ENCODE data around the gene ATP10B. TPM values are rescaled to one million over a fixed set of nuclear protein-coding genes. Genes with fewer than 3 reads are reported as not detected.

ATP10B gene
- total and polyA plus RNA-seq, 3 experiments from 2014 or later = not detected

- Histone ChIP-seq H3K36me3 (ENCODE audit: insufficient read depth, low read length) (no peaks in the 10 kb centered on the region), H3K27ac (ENCODE audit: low read depth, low read length) (no peak overlapping the region), H3K4me3 (ENCODE audit: low read length) (no peak overlapping the region), H3K9me3 (ENCODE audit: low read length) (no peaks in the 10 kb centered on the region), H3K27me3 (ENCODE audit: insufficient read depth, low read length, poor library complexity, severe bottlenecking) (no peaks in the 10 kb centered on the region), H3K4me1 (ENCODE audit: insufficient read depth, low read length) (no peaks in the 10 kb centered on the region)
- POLR2A ChIA-PET = no interaction called here
- Mint-ChIP-seq H3K4me1 (no peaks in the 10 kb centered on the region), H3K36me3 (no peaks in the 10 kb centered on the region), H3K9me3 (peaks cover 0 to 2% (median 0%) of the 10 kb centered on the region in 5 donors), H3K27me3 (peaks cover 8 to 34% of the 10 kb centered on the region in 2 donors), H3K27ac (no peak overlapping the region), H3K4me3 (no peak overlapping the region)
- CTCF ChIA-PET = no interaction called here
- DNase-seq = no peak
These were observed 191.9 kb downstream of the ATP10B start for GRCh38 chr5:160660132-160660531.

DNA sequence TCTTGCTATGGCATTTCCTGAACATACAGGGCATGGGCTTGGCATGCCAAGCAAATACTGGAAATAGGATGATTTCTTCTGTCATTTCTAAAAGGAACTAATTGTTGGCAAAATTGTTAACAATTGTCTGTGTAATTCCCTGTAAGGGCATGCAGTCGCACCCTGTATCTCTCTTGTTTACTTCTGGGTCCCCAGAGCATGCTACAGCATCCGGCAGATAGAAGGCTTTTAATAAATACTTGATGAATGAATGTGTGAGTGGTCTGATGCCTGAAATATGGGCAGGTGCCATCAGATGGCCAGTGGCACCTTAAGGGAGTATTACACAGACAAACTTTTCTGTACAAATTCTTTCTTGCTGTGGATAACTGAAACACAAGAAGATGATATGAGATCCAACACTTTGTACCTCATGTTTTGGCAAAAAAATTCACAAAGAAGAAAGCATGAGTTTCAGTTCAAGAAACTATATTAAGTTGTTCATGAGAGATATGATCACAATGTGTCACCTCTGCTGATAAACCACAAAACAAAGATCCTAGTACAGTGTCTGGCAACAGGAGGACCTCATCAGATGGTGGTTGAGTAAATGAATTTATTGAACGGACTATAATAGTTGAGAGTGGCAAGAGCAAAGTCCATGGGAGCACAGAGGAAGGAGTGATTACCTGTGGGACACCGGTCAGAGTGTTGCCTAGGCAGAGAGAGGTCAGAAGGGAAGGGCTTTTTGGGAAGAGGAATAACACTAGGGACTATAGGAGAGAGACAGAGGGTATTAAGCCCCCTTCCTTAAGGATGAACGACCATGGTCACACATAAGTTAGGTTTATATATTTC is 194.2 kb downstream of the ATP10B start:
- Mint-ChIP-seq H3K9me3 (peaks cover 0 to 2% (median 0%) of the 10 kb centered on the region in 5 donors), H3K27me3 (peaks cover 8 to 34% of the 10 kb centered on the region in 2 donors), H3K27ac (no peak overlapping the region), H3K4me1 (no peaks in the 10 kb centered on the region), H3K36me3 (no peaks in the 10 kb centered on the region), H3K4me3 (no peak overlapping the region)
- CTCF ChIA-PET = no interaction called here
- no peaks in the 10 kb centered on the region for H3K27me3 ChIP-seq (ENCODE audit: insufficient read depth, low read length, poor library complexity, severe bottlenecking)
- POLR2A ChIA-PET = no interaction called here
- no peak for DNase-seq
- H3K9me3 ChIP-seq (ENCODE audit: low read length) = no peaks in the 10 kb centered on the region
- H3K4me1 ChIP-seq (ENCODE audit: insufficient read depth, low read length) = no peaks in the 10 kb centered on the region
- no peak overlapping the region for H3K4me3 ChIP-seq (ENCODE audit: low read length)
- H3K27ac ChIP-seq (ENCODE audit: low read depth, low read length) = no peak overlapping the region
- H3K36me3 ChIP-seq (ENCODE audit: insufficient read depth, low read length) = no peaks in the 10 kb centered on the region

DNA sequence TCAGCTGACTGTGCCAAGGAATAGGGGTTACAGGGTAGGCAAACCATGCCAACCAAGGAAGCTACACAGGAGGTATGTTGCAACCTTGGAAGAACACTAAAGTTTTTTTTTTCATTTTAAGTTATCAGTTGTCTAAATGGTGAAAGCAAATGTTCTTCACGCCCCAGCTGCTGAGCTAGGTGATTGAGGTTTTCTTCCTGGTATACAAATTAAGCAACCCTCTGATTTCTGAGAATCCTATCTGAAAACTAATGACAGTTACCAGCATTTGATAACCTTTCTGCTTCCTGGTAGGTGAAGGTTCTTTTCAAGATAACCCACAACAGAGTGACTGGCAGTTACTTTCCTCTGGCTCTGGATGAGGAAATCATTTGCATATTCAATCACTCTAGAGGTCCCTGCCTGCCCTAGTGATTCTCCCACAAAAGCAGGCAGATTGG is 194.9 kb downstream of the ATP10B start:
- no peak overlapping the region for H3K27ac ChIP-seq (ENCODE audit: low read depth, low read length)
- Mint-ChIP-seq H3K9me3 (peaks cover 0 to 2% (median 0%) of the 10 kb centered on the region in 5 donors), H3K4me3 (no peak overlapping the region), H3K27me3 (peaks cover 6 to 34% of the 10 kb centered on the region in 2 donors), H3K4me1 (no peaks in the 10 kb centered on the region), H3K36me3 (no peaks in the 10 kb centered on the region), H3K27ac (no peak overlapping the region)
- CTCF ChIA-PET = no interaction called here
- no peaks in the 10 kb centered on the region for H3K36me3 ChIP-seq (ENCODE audit: insufficient read depth, low read length)
- no peak for DNase-seq
- no peaks in the 10 kb centered on the region for H3K27me3 ChIP-seq (ENCODE audit: insufficient read depth, low read length, poor library complexity, severe bottlenecking)
- POLR2A ChIA-PET = no interaction called here
- no peaks in the 10 kb centered on the region for H3K4me1 ChIP-seq (ENCODE audit: insufficient read depth, low read length)
- H3K4me3 ChIP-seq (ENCODE audit: low read length) = no peak overlapping the region
- H3K9me3 ChIP-seq (ENCODE audit: low read length) = no peaks in the 10 kb centered on the region

- H3K4me1 ChIP-seq (ENCODE audit: insufficient read depth, low read length) = no peaks in the 10 kb centered on the region
- no peaks in the 10 kb centered on the region for H3K27me3 ChIP-seq (ENCODE audit: insufficient read depth, low read length, poor library complexity, severe bottlenecking)
- DNase-seq = no peak
- no peak overlapping the region for H3K4me3 Mint-ChIP-seq
- H3K27me3 Mint-ChIP-seq = peaks cover 6 to 30% of the 10 kb centered on the region in 2 donors
- ChIA-PET CTCF (no interaction called here), POLR2A (no interaction called here)
- H3K36me3 ChIP-seq (ENCODE audit: insufficient read depth, low read length) = no peaks in the 10 kb centered on the region
- no peaks in the 10 kb centered on the region for H3K4me1 Mint-ChIP-seq
- H3K9me3 ChIP-seq (ENCODE audit: low read length) = no peaks in the 10 kb centered on the region
- no peak overlapping the region for H3K27ac ChIP-seq (ENCODE audit: low read depth, low read length)
- H3K9me3 Mint-ChIP-seq = no peaks in the 10 kb centered on the region
- H3K4me3 ChIP-seq (ENCODE audit: low read length) = no peak overlapping the region
- H3K36me3 Mint-ChIP-seq = no peaks in the 10 kb centered on the region
- H3K27ac Mint-ChIP-seq = no peak overlapping the region
These were observed 196.3 kb downstream of the ATP10B start for GRCh38 chr5:160655717-160656116.

DNA sequence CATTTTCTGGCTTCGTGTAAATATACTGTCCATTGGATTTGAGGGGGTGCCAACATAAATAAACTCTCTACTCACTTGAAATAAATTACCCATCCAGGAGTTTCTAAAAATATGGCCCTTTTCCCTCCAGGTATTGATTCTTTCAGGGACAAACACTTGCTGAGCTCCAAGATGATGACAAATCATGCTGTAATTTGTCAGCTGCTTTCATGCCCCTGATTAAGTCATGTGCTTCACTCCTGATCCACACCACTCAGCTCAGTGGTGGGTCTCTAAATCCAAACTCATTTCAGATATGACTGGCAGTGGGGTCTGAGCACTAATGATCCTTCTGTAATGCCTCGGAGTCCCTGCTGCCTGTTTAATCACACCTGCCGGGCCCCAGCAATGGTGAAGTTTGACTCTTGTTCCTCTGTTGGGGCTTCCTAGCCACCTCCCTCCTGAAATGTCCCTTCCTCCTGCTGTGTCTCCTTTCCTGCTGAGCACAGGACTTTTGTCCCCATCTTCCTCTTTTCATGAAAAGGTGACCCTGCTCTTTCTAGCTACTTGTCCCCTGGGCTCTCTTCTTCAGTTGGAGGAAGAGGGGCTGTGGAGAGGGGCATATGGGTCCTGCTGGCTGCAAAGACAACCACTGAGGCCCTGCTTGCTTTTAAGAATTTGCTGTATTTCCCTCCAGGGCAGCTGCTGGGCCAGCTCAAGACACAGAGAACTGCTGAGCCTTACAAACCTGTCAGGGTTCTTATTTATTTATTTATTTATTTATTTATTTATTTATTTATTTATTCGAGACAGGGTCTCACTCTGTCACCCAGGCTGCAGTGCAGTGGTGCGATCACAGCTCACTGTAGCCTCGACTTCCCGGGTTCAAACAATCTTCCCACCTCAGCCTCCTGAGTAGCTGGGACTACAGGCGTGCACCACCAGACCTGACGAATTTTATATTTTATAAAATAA is 200.0 kb downstream of the ATP10B start:
- H3K27me3 ChIP-seq (ENCODE audit: insufficient read depth, low read length, poor library complexity, severe bottlenecking) = no peaks in the 10 kb centered on the region
- H3K4me3 ChIP-seq (ENCODE audit: low read length) = no peak overlapping the region
- H3K4me1 Mint-ChIP-seq = no peaks in the 10 kb centered on the region
- H3K4me3 Mint-ChIP-seq = no peak overlapping the region
- CTCF ChIA-PET = no interaction called here
- H3K9me3 Mint-ChIP-seq = peaks cover 0 to 2% (median 0%) of the 10 kb centered on the region in 5 donors
- no peak overlapping the region for H3K27ac Mint-ChIP-seq
- H3K36me3 ChIP-seq (ENCODE audit: insufficient read depth, low read length) = no peaks in the 10 kb centered on the region
- POLR2A ChIA-PET = no interaction called here
- H3K27me3 Mint-ChIP-seq = peaks cover 0 to 14% of the 10 kb centered on the region in 2 donors
- no peaks in the 10 kb centered on the region for H3K9me3 ChIP-seq (ENCODE audit: low read length)
- no peak overlapping the region for H3K27ac ChIP-seq (ENCODE audit: low read depth, low read length)
- no peaks in the 10 kb centered on the region for H3K36me3 Mint-ChIP-seq
- DNase-seq = no peak
- H3K4me1 ChIP-seq (ENCODE audit: insufficient read depth, low read length) = no peaks in the 10 kb centered on the region

DNA sequence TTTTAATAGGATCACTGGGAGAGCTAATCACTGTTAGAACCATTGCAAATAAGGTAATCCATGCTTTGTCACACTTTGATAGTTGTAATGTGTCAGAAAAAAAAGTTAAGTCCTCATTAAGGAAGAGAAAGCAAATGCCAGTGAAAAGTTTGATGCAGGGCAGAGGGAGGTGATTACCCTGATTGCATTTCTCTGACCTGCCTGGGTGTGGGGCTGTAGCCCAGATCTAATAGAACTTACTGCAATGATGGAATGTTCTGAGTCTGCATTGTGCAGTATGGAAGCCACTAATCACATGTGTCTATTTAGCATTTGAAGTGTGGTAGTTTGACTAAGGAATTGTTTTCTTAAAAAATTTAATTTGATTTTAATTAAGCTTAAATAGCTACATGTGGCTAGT is 202.7 kb downstream of the ATP10B start:
- H3K27ac ChIP-seq (ENCODE audit: low read depth, low read length) = no peak overlapping the region
- POLR2A ChIA-PET = no interaction called here
- no peaks in the 10 kb centered on the region for H3K9me3 ChIP-seq (ENCODE audit: low read length)
- Mint-ChIP-seq H3K9me3 (peaks cover 0 to 2% (median 0%) of the 10 kb centered on the region in 5 donors), H3K4me1 (no peaks in the 10 kb centered on the region), H3K4me3 (no peak overlapping the region), H3K27me3 (peaks cover 0 to 5% of the 10 kb centered on the region in 2 donors), H3K27ac (no peak overlapping the region), H3K36me3 (no peaks in the 10 kb centered on the region)
- no peaks in the 10 kb centered on the region for H3K4me1 ChIP-seq (ENCODE audit: insufficient read depth, low read length)
- no peak overlapping the region for H3K4me3 ChIP-seq (ENCODE audit: low read length)
- H3K27me3 ChIP-seq (ENCODE audit: insufficient read depth, low read length, poor library complexity, severe bottlenecking) = no peaks in the 10 kb centered on the region
- CTCF ChIA-PET = no interaction called here
- no peak for DNase-seq
- no peaks in the 10 kb centered on the region for H3K36me3 ChIP-seq (ENCODE audit: insufficient read depth, low read length)

- H3K4me1 ChIP-seq (ENCODE audit: insufficient read depth, low read length) = no peaks in the 10 kb centered on the region
- DNase-seq = no peak
- peaks cover 0 to 2% (median 0%) of the 10 kb centered on the region in 5 donors for H3K9me3 Mint-ChIP-seq
- H3K4me3 ChIP-seq (ENCODE audit: low read length) = no peak overlapping the region
- no peak overlapping the region for H3K27ac Mint-ChIP-seq
- H3K36me3 ChIP-seq (ENCODE audit: insufficient read depth, low read length) = no peaks in the 10 kb centered on the region
- H3K27me3 ChIP-seq (ENCODE audit: insufficient read depth, low read length, poor library complexity, severe bottlenecking) = no peaks in the 10 kb centered on the region
- peaks cover 0 to 11% of the 10 kb centered on the region in 2 donors for H3K27me3 Mint-ChIP-seq
- no peaks in the 10 kb centered on the region for H3K4me1 Mint-ChIP-seq
- no peak overlapping the region for H3K27ac ChIP-seq (ENCODE audit: low read depth, low read length)
- H3K4me3 Mint-ChIP-seq = no peak overlapping the region
- POLR2A ChIA-PET = no interaction called here
- CTCF ChIA-PET = no interaction called here
- no peaks in the 10 kb centered on the region for H3K9me3 ChIP-seq (ENCODE audit: low read length)
- H3K36me3 Mint-ChIP-seq = no peaks in the 10 kb centered on the region
These were observed 206.0 kb downstream of the ATP10B start for GRCh38 chr5:160646033-160646432.

GRCh38 chr5:160643616-160644240 is 208.3 kb downstream of the ATP10B start:
- DNase-seq = no peak
- ChIA-PET POLR2A (no interaction called here), CTCF (no interaction called here)
- Histone ChIP-seq H3K27me3 (ENCODE audit: insufficient read depth, low read length, poor library complexity, severe bottlenecking) (no peaks in the 10 kb centered on the region), H3K4me1 (ENCODE audit: insufficient read depth, low read length) (no peaks in the 10 kb centered on the region), H3K36me3 (ENCODE audit: insufficient read depth, low read length) (no peaks in the 10 kb centered on the region), H3K9me3 (ENCODE audit: low read length) (no peaks in the 10 kb centered on the region), H3K27ac (ENCODE audit: low read depth, low read length) (no peak overlapping the region), H3K4me3 (ENCODE audit: low read length) (no peak overlapping the region)
- Mint-ChIP-seq H3K36me3 (no peaks in the 10 kb centered on the region), H3K27ac (no peak overlapping the region), H3K27me3 (peaks cover 2 to 17% of the 10 kb centered on the region in 2 donors), H3K4me3 (no peak overlapping the region), H3K4me1 (no peaks in the 10 kb centered on the region), H3K9me3 (no peaks in the 10 kb centered on the region)
